ENCODE data around the gene ATP13A1.

- TF ChIP-seq CTCF (IDR thresholded peaks at IDR 0.05; ENCODE audit: low read depth, low read length) (no peak), EZH2phosphoT487 (IDR thresholded peaks at IDR 0.05; ENCODE audit: low read depth) (no peak)
These were observed 6.8 kb downstream of the ATP13A1 start for GRCh38 chr19:19656451-19657396.
